Measurements from ENCODE around the gene PTPRM. TPM values are rescaled to one million over a fixed set of nuclear protein-coding genes. Genes with fewer than 3 reads are reported as not detected.

PTPRM gene
- total and polyA plus RNA-seq, 7 donors = 3.9 to 151 (median 62.8) TPM

DNA sequence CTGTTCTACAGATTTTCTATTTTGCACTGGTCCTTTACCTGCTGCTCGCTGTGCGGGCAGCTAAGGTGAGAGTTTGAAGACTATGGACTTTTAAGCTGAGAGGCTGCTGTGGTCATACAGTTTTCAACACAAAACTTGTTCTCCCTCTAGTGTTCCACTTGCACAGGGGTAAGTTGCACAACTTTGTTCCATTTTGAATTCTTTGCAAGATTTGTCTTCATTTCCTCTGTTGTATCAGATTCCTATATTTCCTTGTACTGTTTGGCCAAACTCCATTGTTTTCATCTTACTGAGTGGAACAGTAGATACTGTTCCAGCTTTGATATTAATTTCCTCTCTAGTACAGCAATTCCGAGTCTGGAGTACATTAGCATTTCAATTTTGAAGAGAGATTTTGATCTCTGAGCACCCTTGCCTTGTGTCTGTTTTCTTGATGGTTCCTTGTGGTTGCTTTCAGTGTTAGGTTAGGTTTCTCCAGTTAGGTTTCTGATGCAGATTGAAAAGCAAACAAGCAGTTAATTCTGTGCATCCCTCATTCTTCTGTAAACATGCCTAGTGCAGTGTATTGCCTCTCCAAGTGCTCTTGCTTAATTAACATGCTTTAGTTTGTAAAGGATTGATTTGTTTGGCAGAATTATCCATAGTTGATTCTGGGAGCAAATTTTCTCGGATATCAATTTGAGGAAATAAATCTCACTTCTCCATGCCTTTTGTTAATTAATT is 188.8 kb downstream of the PTPRM start:
- H3K9me3 ChIP-seq = no peaks in the 10 kb centered on the region
- intact Hi-C loops (cut with DNase I) = no loop called here
- WGBS, 2 donors = 81 to 85% methylated on average over 4 of the region's 4 CpGs
- H3K4me3 ChIP-seq = no peak overlapping the region
- H3K27ac ChIP-seq = no peak overlapping the region
- TF ChIP-seq POLR2A (IDR thresholded peaks at IDR 0.05) (no peak), POLR2AphosphoS5 (IDR thresholded peaks at IDR 0.05) (no peak), EP300 (IDR thresholded peaks at IDR 0.05) (no peak), CTCF (IDR thresholded peaks at IDR 0.05) (no peak)
- H3K4me1 ChIP-seq = peaks cover 0 to 50% (median 22%) of the 10 kb centered on the region in 4 donors
- no peaks in the 10 kb centered on the region for H3K27me3 ChIP-seq
- DNase-seq = no peak
- H3K36me3 ChIP-seq = no peaks in the 10 kb centered on the region

GRCh38 chr18:7757175-7757574 is 190.1 kb downstream of the PTPRM start:
- no peak for DNase-seq
- H3K4me1 ChIP-seq = peaks cover 0 to 59% (median 30%) of the 10 kb centered on the region in 4 donors
- TF ChIP-seq POLR2A (IDR thresholded peaks at IDR 0.05) (no peak), POLR2AphosphoS5 (IDR thresholded peaks at IDR 0.05) (no peak), CTCF (IDR thresholded peaks at IDR 0.05) (no peak), EP300 (IDR thresholded peaks at IDR 0.05) (no peak)
- intact Hi-C loops (cut with DNase I) = no loop called here
- H3K27me3 ChIP-seq = no peaks in the 10 kb centered on the region
- 87 to 93% methylated on average over 2 of the region's 2 CpGs for WGBS, 2 donors
- H3K36me3 ChIP-seq = no peaks in the 10 kb centered on the region
- no peak overlapping the region for H3K27ac ChIP-seq
- H3K4me3 ChIP-seq = no peak overlapping the region
- H3K9me3 ChIP-seq = no peaks in the 10 kb centered on the region

DNA sequence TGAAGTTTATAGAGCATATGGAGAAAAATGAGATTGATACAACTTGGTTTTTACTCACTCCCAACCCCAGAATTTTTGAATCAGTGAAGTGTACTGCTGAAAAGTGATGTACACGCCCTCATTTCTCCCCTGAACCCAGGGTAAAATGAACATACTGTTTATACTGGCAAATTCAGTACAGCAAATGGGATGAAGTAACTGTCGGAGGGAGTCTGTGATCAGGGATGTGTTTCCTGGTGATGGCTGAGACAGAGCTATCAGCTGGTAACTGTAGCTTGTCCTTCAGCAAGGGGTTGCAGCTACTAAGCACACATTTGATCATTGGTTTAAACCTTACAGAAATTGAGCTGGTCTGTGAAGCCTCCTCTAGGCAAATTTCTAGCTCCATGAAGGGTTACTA is 191.6 kb downstream of the PTPRM start:
- intact Hi-C loops (cut with DNase I) = no loop called here
- no peak overlapping the region for H3K4me3 ChIP-seq
- no peaks in the 10 kb centered on the region for H3K27me3 ChIP-seq
- no peaks in the 10 kb centered on the region for H3K36me3 ChIP-seq
- H3K4me1 ChIP-seq = peaks cover 0 to 55% (median 30%) of the 10 kb centered on the region in 4 donors
- no peak overlapping the region for H3K27ac ChIP-seq
- TF ChIP-seq POLR2AphosphoS5 (IDR thresholded peaks at IDR 0.05) (no peak), CTCF (IDR thresholded peaks at IDR 0.05) (no peak), POLR2A (IDR thresholded peaks at IDR 0.05) (no peak), EP300 (IDR thresholded peaks at IDR 0.05) (no peak)
- 67 to 74% methylated on average over 2 of the region's 2 CpGs for WGBS, 2 donors
- no peak for DNase-seq
- no peaks in the 10 kb centered on the region for H3K9me3 ChIP-seq

- Histone ChIP-seq H3K27ac (no peak overlapping the region), H3K4me3 (no peak overlapping the region), H3K9me3 (no peaks in the 10 kb centered on the region), H3K36me3 (no peaks in the 10 kb centered on the region), H3K27me3 (no peaks in the 10 kb centered on the region), H3K4me1 (peaks cover 0 to 35% (median 20%) of the 10 kb centered on the region in 4 donors)
- no peak for TF ChIP-seq EP300 (IDR thresholded peaks at IDR 0.05)
- TF ChIP-seq CTCF (IDR thresholded peaks at IDR 0.05) = no peak
- TF ChIP-seq POLR2A (IDR thresholded peaks at IDR 0.05) = no peak
- no peak for TF ChIP-seq POLR2AphosphoS5 (IDR thresholded peaks at IDR 0.05)
- no peak for DNase-seq
- intact Hi-C loops (cut with DNase I) = no loop called here
- 52 to 71% methylated on average over 6 of the region's 6 CpGs for WGBS, 2 donors
Observed at GRCh38 chr18:7760967-7761948, 194.1 kb downstream of the PTPRM start.

Data from sigmoid colon (tissue), 7 donors.